Measurements from ENCODE around the gene DHRSX.

The DHRSX gene

DNA sequence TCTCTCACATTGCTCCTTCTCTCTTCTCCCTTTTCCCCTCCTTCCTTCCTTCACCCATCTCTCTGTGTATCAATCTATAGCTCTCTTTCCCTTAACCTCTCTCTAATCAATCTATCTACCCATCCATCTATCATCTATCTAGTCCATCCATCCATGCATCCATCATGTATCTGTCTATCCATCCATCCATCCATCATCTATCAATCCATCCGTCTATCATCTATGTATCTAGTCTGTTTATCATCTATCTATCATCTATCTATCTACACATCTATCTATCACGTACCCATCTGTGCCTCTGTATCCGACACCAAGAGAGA lies 307.5 kb downstream of the DHRSX start:
- no peak for DNase-seq (ENCODE audit: low read depth)

- no peak for DNase-seq (ENCODE audit: low read depth)
Observed at GRCh38 chrX:2192584-2193272, 308.0 kb downstream of the DHRSX start.

GRCh38 chrX:2188840-2189239 lies 311.9 kb downstream of the DHRSX start:
- no peak for DNase-seq (ENCODE audit: low read depth)

- DNase-seq (ENCODE audit: low read depth): no peak
Observed at GRCh38 chrX:2188330-2188792, 312.4 kb downstream of the DHRSX start.

DNA sequence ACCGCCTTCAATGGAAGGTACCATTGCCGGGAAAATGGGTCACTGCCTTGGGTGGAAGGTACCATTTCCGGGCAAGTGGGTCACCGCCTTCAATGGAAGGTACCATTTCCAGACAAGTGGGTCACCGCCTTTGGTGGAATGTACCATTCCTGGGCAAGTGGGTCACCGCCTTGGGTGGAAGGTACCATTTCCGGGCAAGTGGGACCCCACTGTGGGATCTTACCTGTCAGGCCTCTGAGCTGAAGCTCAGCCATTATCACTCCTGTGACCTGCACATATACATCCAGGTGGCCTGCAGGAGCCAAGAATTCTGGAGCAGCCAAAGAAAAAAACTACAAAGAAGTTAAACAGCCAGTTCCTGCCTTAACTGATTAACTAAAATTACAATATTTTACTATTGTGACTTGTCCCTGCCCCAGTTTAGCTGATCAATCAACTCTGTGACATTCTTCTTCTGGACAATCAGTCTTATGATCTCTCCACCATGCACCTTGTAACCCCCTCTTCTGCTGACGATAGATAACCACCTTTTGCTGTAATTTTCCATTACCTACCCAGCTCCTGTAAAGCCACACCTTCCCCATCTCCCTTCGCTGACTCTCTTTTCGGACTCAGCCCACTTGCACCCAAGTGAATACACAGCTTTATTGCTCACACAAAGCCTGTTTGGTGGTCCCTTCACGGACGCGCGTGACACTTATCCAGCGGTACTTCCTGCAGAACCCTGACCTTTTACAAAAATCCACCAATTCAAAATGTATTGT lies 313.2 kb downstream of the DHRSX start:
- DNase-seq (ENCODE audit: low read depth): no peak

- no peak for DNase-seq (ENCODE audit: low read depth)
Observed at GRCh38 chrX:2185341-2186082, 315.3 kb downstream of the DHRSX start.

DNA sequence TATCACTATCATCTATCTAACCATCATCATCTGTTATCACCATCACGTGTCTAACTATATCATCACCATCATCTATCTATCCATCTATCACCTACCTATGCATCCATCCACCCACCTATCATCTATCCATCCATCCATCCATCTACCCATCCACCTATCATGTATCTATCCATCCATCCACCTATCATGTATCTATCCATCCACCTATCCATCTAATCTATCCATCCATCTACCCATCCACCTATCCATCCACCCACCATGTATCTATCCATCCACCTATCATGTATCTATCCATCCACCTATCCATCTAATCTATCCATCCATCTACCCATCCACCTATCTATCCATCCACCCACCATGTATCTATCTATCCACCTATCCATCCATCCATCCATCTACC lies 316.7 kb downstream of the DHRSX start:
- DNase-seq (ENCODE audit: low read depth): no peak

DNA sequence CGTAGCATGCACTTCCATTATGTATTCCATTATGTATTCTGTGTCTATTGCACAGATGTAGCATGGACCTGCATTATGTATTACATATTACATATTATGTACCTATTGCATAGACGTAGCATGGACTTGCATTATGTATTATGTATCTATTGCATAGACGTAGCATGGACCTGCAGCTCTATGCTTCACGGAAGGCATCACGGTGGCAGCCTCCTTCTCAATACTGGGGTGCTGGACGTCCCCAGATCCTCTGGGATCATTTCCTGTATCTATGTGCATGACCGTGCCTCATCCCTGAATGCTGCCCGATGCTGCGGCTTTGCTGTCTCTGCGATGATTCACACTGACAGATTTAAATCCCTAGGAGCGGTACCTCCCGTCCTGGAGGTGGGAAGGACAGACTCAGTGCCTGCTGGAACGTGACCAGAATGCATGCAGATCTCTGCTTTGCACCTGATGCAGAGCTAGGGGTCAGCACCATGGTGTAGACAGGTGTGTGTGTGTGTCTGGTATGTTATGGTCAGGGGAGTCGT lies 317.5 kb downstream of the DHRSX start:
- DNase-seq (ENCODE audit: low read depth): no peak

- DNase-seq (ENCODE audit: low read depth): no peak
Observed at GRCh38 chrX:2177541-2177940, 323.2 kb downstream of the DHRSX start.

DNA sequence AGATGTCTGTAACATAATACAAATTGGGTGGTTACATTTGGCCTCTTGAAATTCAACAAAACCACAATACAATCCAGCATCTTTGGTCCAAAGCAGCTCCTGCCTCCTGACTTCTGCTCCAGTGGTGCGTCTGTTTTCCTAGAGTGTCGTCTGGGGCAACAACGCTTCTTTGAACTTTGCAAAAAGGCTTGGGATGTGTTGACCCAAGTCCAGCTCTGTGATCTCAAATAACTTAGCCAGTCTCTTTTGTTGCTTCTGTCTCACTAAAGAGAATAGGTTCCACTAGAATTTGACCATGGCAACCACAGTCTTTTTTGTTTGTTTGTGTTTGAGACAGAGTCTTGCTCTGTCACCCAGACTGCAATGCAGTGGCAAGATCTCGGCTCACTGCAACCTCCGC lies 324.0 kb downstream of the DHRSX start:
- no peak for DNase-seq (ENCODE audit: low read depth)

DNA sequence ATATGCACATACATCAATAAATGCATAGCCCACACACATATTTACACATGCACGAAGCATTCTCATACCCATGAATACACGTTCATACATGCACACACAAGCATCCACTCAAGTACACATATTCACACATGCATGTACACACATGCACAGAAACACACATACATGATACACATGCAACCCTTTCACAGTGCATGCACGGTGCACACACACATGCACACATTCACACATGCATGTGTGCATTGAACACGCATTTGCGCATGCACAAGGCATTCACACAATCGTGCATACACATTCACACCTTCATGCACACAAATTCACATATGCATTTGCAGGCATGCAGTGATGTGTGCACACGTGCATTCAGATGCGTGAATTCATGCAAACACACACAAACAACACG lies 324.5 kb downstream of the DHRSX start:
- no peak for DNase-seq (ENCODE audit: low read depth)

- DNase-seq (ENCODE audit: low read depth): no peak
Observed at GRCh38 chrX:2172359-2172758, 328.4 kb downstream of the DHRSX start.
